Stimulated activated memory B cell treated with anti-CD40 and anti-IgM and Interleukin-4, amounts not matched to agents 10 μg/mL and 1 μg/mL and 100 μg/mL, for 72 hours (primary cell): ENCODE data around the gene SGCD.

Experiments
- ATAC-seq: fragments of 150-1000 bp; cut with Tn5 transposase; 2 replicates; pipeline ENCODE4 v1.10.0; 2021
- H3K27ac Mint-ChIP-seq: one replicate; pipeline ENCODE4 v1.8.0; 2022; ENCODE audit warnings: mild to moderate bottlenecking, mixed read lengths
- H3K27me3 Mint-ChIP-seq: one replicate; pipeline ENCODE4 v1.8.0; 2022; ENCODE audit warnings: mixed read lengths
- H3K36me3 Mint-ChIP-seq: one replicate; pipeline ENCODE4 v1.8.0; 2022; ENCODE audit warnings: mixed read lengths
- H3K4me1 Mint-ChIP-seq: one replicate; pipeline ENCODE4 v1.8.0; 2022; ENCODE audit warnings: mixed read lengths
- H3K4me3 Mint-ChIP-seq: one replicate; pipeline ENCODE4 v1.8.0; 2022; ENCODE audit warnings: mild to moderate bottlenecking, moderate library complexity, mixed read lengths
- H3K9me3 Mint-ChIP-seq: one replicate; pipeline ENCODE4 v1.8.0; 2022; ENCODE audit warnings: mixed read lengths

Gene SGCD

DNA sequence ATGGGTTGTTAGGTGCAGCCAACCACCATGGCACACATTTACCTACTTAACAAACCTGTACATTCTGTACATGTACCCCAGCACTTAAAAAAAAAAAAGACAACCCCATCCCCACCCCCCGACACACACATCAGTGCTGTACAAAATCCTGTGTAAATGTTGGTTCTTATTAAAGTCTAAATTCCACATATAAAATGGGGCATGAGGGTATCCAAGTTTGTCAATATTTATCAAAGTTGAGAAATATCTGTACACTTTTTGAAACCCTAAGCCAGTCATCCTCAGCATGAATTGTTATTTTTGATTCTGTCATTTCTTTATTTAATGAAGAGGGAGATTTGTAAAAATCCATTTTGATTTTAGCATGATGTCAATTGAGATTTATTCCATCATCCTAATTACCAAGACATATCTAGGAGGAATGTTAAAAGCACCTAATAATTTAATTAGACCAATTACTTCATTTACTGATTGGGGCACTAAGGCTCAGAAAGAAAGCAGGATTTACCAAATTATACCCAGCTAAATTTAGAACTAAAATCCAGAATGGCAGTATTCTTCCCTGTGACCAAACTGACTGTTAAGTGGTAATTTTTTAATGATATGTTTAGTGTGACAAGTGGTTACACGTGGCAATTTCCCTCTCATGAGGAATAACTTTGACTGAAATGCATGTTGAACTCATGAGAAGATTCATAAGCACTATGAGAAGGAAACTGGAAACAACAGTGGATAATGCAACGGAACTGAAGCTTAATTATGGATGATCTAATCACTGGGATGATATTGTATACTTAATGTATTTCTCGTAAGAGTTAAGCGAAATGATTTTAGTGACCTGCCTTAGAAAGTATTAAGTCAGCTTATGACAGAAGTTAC is 195.9 kb downstream of the SGCD start:
- Mint-ChIP-seq H3K36me3 (no peaks in the 10 kb centered on the region), H3K27ac (no peak overlapping the region), H3K9me3 (peaks cover 16% of the 10 kb centered on the region), H3K4me1 (no peaks in the 10 kb centered on the region), H3K27me3 (no peaks in the 10 kb centered on the region), H3K4me3 (no peak overlapping the region)
- no peak for ATAC-seq

DNA sequence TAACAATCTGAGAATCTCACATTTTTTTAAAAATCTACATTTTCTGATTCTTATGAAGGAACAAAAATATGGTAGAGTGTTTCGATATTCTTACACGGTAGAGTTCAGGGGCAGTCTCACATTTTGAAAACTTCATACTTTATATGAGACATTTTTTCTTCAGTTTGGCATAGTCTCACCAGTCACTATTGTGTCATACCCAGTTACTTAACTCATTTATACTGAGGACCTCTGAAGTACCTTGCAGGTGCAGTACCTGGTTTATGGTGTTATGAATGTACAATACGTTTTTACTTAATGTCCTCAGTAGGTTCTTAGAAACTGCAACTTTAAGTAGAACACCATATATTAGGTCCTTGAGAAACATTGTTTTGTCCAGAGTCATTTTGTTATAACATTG is 196.6 kb downstream of the SGCD start:
- H3K27ac Mint-ChIP-seq, result no peak overlapping the region
- no peak for ATAC-seq

DNA sequence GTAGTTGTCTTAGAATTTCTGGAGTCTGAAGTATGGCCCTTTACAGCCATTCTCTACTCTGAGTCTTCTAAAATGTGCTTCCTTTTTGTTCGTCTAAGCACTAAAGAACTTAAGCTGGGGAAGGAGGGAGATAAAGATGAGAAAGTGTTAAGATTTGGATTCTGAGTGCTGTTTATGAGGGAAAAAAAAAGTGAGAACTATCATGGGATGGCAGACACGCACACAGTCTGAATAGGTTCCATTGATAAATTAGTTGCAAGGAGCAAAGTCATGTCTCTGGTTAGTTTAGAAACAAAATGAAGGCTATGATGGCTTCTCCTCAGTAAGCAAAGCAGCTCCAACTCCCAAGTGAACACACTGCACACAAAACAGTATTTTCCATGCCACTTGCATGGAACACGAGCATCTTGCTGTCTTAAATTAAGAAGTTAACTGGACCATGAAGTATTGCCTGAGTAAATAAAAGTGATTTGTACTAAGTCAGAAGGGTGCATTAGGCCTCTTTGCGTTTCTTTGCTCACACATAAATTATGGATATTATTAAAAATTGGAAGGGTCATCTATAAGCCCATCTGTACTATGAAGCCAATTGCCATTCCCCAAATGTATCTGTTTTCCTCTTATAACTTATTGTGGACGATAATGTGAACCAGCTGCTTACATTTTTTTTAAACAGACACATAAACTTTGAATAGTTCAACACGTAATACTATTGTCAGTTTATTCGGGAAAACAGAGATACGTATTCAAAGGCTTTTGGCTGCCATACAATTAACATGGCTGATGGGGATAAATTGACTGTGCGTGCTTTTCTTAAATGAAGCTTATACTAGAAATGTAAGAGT is 199.3 kb downstream of the SGCD start:
- Mint-ChIP-seq H3K27ac (no peak overlapping the region), H3K36me3 (no peaks in the 10 kb centered on the region), H3K4me1 (no peaks in the 10 kb centered on the region), H3K9me3 (peaks cover 4% of the 10 kb centered on the region), H3K27me3 (no peaks in the 10 kb centered on the region), H3K4me3 (no peak overlapping the region)
- ATAC-seq, result no peak

More for the DNA sequence above, 196.6 kb downstream of the SGCD start:
- Mint-ChIP-seq H3K27me3 (no peaks in the 10 kb centered on the region), H3K4me1 (no peaks in the 10 kb centered on the region), H3K4me3 (no peak overlapping the region), H3K9me3 (peaks cover 11% of the 10 kb centered on the region), H3K36me3 (no peaks in the 10 kb centered on the region)

DNA sequence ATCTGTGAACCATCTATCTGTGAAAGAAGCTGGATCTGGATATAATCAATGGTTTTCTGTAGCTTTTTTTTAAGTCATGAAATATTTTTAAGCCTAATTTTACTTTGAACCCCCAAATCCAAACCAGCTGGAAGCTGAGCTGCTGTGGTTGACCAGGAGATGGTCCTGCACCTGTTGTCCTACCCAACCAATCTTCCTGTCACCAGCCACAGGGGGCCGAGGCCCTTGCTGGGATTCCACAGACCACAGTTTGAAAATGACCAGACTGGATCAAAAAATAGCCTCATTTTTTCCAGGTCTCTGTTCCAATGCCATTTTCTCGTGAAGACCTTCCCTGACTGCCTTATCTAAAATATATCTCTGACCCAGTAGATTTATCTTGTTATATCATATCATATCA is 200.6 kb downstream of the SGCD start:
- Mint-ChIP-seq H3K9me3 (peaks cover 4% of the 10 kb centered on the region), H3K4me3 (no peak overlapping the region), H3K27me3 (no peaks in the 10 kb centered on the region), H3K27ac (no peak overlapping the region), H3K36me3 (no peaks in the 10 kb centered on the region), H3K4me1 (no peaks in the 10 kb centered on the region)
- ATAC-seq, result no peak

DNA sequence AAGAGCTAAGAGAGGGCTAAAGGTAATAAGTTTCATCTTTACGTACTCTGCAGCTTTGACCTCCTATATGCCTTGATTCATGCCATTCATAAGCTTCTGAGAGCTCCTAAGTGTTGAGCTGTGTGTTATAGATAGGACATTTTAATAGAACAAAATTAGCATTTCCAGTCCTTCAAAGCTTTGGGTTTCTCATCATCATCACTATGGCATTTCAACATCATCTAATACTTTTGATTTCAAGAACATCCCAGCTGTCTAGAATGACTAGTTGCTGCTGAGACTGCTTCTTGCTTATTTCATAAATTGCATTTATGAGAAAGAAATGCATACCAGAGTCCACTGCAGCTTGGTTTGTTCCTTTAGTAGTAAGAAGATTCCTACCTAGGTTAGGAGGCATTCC is 201.7 kb downstream of the SGCD start:
- H3K36me3 Mint-ChIP-seq, result no peaks in the 10 kb centered on the region
- no peaks in the 10 kb centered on the region for H3K27me3 Mint-ChIP-seq
- H3K27ac Mint-ChIP-seq, result no peak overlapping the region
- peaks cover 4% of the 10 kb centered on the region for H3K9me3 Mint-ChIP-seq
- no peak overlapping the region for H3K4me3 Mint-ChIP-seq
- no peaks in the 10 kb centered on the region for H3K4me1 Mint-ChIP-seq
- ATAC-seq, result no peak

DNA sequence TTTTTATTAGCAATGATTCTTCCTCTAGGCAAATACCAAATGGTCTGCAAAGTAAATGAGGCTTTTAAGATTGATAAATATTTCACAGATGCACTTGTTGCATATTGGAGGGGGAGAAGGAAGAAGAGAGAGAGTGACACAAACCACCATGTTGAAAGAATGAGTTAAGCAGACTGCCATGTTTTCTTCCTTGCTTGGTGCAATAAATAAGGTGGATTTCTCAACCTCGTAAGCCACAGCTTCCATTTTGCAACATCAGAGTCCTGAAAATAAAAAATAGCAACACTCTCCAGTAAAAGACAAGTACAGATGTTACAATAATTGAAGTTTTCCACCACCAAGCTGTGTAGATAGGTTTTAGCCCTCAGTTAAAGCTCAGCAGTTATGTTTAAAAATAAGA is 202.9 kb downstream of the SGCD start:
- Mint-ChIP-seq H3K4me3 (no peak overlapping the region), H3K27ac (no peak overlapping the region), H3K9me3 (peaks cover 4% of the 10 kb centered on the region), H3K4me1 (no peaks in the 10 kb centered on the region), H3K36me3 (no peaks in the 10 kb centered on the region), H3K27me3 (no peaks in the 10 kb centered on the region)
- no peak for ATAC-seq

DNA sequence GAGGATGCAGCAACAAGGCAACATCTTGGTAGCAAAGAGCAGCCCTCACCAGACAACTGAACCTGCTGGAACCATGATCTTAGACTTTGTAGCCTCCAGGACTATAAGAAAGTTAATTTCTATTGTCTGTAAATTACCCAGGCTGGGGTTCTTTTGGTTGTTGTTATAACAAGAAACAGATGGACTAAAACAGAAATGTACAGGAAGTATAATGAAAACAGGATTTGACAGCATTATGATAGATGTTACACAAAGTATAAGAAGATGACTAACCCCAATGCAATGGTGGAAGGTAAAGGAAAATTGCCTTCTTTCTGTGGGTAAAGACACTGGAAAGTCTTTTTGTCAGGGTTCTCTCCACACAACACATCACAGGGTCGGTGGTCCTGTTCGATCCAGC is 204.2 kb downstream of the SGCD start:
- no peak for ATAC-seq
- Mint-ChIP-seq H3K27me3 (no peaks in the 10 kb centered on the region), H3K4me3 (no peak overlapping the region), H3K27ac (no peak overlapping the region), H3K36me3 (no peaks in the 10 kb centered on the region), H3K9me3 (peaks cover 1% of the 10 kb centered on the region), H3K4me1 (no peaks in the 10 kb centered on the region)

DNA sequence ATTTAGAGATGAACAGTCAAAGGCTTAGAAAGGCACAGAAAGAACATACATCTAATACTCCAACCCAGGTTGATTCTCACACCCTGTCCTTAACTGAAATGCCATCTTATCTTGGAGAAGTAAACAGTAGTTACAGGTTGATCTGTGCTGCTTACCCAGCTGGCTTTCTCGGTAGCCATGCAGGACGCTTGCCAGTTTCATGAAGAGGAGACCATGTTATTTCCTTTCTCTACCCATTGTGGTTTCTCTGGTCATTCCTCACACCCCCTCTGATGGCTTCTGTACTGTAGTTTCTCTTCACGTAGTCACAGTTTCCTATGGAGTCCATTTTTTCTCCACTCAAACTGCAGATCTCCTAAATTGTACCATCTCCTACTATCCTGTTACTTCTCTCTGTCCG is 206.0 kb downstream of the SGCD start:
- Mint-ChIP-seq H3K27me3 (no peaks in the 10 kb centered on the region), H3K36me3 (no peaks in the 10 kb centered on the region), H3K9me3 (no peaks in the 10 kb centered on the region), H3K4me1 (no peaks in the 10 kb centered on the region), H3K4me3 (no peak overlapping the region), H3K27ac (no peak overlapping the region)
- no peak for ATAC-seq

DNA sequence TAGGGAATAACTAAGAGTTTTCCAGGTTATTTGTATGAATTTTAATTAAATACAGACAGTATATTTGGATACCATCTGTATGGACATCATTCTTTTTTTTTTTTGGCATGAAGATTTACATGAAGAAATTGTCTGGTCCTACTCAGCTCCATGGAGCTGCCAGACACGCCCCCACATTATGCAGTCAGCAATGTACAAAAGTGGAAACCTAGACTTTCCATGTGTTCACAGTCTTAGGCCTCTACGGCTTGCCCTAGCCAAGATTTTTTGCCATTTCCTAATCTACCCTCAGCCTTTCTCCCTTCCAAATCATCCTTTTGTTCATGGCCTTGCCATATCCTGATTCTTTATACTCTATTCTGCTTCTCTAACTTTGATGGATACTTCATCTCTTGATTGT is 207.1 kb downstream of the SGCD start:
- no peak overlapping the region for H3K4me3 Mint-ChIP-seq
- no peak overlapping the region for H3K27ac Mint-ChIP-seq
- no peaks in the 10 kb centered on the region for H3K4me1 Mint-ChIP-seq
- no peaks in the 10 kb centered on the region for H3K27me3 Mint-ChIP-seq
- ATAC-seq, result no peak
- H3K9me3 Mint-ChIP-seq, result no peaks in the 10 kb centered on the region
- no peaks in the 10 kb centered on the region for H3K36me3 Mint-ChIP-seq

DNA sequence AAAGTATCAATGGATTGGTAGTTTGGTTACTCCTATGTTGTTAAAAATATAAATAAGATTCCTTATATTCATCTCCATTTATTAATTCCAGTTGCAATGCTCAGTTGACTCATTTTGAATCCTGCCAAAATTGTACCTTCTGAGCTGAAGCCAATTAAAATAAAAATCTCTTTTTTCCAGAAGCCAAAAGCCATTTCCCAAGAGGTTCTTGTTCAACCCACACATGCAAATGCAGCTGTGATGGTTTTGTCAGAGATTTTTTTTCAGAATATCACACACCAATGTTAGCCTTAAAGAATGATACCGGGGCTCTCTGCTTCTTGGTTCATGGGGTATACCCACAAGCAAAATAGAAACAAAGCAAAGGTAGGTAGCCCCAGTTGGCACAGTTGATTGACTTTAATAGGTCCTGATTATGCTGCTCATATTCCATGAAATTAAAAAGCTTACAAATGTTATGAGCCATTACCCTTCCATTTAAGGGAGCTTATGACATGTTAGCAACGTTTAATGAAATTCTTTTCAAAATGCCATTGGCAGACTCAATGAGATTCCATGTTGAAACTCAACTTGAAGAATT is 208.0 kb downstream of the SGCD start:
- no peaks in the 10 kb centered on the region for H3K36me3 Mint-ChIP-seq
- H3K27me3 Mint-ChIP-seq, result no peaks in the 10 kb centered on the region
- H3K4me3 Mint-ChIP-seq, result no peak overlapping the region
- no peak for ATAC-seq
- H3K9me3 Mint-ChIP-seq, result no peaks in the 10 kb centered on the region
- H3K4me1 Mint-ChIP-seq, result no peaks in the 10 kb centered on the region
- no peak overlapping the region for H3K27ac Mint-ChIP-seq

DNA sequence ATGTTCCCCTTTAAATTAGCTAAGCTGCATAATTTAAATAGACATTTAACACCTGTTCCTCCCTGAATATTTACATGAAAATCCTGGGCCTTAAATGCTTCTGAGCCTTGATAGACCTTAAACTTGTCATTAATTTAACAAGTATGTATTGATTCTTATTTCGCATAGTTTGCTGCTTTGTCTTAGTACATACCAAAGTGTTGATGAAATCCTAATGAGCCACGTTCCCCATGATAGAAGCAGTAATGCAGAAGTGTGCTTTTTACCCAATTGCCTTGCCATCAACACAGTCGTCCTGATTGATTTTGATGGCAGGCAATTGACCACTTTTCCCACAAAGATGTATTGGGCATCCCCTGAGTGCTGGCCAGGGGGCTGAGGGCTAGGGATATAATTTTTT is 213.5 kb downstream of the SGCD start:
- Mint-ChIP-seq H3K36me3 (no peaks in the 10 kb centered on the region), H3K27ac (no peak overlapping the region), H3K4me1 (no peaks in the 10 kb centered on the region), H3K4me3 (no peak overlapping the region), H3K27me3 (peaks cover 11% of the 10 kb centered on the region), H3K9me3 (no peaks in the 10 kb centered on the region)
- ATAC-seq, result no peak

DNA sequence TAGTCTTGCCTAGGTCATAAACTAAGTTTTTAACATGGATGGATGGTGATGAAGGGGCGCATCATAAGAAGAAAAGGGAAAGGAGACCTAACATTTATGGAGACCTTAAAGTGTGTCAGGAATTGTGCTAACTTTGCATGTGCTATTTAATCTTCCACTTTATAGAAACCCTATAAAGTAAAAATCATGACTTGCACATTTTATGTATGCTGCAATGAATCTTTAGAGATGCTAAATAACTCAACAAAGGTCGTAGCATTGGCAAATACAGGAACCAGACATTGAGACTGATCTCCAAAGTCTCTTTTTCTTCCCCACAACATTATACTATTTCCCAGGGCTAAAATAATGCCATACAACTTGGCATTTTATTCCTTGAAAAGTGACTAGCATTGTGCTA is 214.6 kb downstream of the SGCD start:
- Mint-ChIP-seq H3K36me3 (no peaks in the 10 kb centered on the region), H3K27me3 (peaks cover 11% of the 10 kb centered on the region), H3K4me3 (no peak overlapping the region), H3K4me1 (no peaks in the 10 kb centered on the region), H3K9me3 (no peaks in the 10 kb centered on the region), H3K27ac (no peak overlapping the region)
- no peak for ATAC-seq

DNA sequence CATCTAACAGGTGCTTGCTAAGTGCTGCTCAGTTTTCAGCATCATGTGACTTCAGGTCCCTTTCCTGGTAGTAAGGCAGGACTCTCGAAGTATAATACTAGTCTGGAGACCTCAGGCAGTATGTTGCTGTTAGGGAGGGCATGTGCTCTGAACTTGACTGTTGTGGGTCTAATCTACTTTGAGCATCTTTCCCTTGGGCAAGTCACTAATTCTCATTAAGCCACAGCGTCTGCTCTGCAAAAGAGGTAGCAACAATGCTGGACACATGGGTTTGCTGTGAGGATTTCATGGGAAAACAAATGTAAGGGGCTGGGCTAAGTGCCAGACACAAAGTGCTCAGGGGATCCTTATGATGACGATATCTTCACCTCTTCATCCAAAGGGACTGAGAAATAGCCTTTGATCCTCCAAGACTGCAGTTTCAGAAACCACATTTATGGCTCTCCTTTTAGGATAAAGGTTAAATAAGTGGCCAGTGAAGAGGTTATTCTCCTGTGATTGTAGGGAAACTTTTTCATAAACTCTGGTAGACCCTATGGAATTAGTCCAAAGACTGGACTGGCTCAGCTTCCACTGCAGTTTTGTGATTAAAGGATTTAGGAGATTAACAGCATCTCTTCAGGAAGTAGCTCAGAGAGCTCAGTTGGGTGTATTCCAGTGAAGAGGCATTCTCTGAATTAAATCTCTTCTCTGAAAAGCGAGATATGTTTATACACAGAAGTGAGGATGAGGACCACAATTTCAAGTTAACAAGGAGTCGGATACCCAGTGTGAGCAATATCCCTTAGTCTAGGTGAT is 216.6 kb downstream of the SGCD start:
- peaks cover 11% of the 10 kb centered on the region for H3K27me3 Mint-ChIP-seq
- no peak for ATAC-seq
- H3K27ac Mint-ChIP-seq, result no peak overlapping the region
- H3K4me1 Mint-ChIP-seq, result no peaks in the 10 kb centered on the region
- H3K9me3 Mint-ChIP-seq, result no peaks in the 10 kb centered on the region
- H3K36me3 Mint-ChIP-seq, result no peaks in the 10 kb centered on the region
- H3K4me3 Mint-ChIP-seq, result no peak overlapping the region

DNA sequence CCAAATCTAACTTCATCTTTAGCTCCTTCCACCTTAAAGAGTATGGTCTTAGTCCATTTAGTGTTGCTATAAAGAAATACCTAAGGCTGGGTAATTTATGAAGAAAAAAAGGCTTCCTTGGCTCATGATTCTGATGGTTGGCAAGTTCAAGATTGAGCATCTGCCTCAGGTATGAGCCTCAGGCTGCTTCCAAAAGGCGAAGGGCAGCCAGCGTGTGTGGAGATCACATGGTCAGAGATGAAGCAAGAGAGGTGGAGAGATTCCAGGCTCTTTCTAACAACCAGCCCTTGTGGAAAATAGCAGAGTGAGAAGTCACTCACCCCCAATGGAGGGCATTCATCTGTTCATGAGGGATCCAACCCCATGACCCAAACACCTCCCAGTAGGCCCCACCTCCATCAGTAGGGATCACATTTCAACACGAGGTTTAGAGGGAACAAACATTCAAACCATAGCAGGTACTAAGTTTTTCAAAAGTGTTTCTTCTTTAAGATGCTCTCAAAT is 225.9 kb downstream of the SGCD start:
- H3K36me3 Mint-ChIP-seq, result no peaks in the 10 kb centered on the region
- no peak overlapping the region for H3K27ac Mint-ChIP-seq
- H3K4me1 Mint-ChIP-seq, result no peaks in the 10 kb centered on the region
- H3K27me3 Mint-ChIP-seq, result no peaks in the 10 kb centered on the region
- H3K9me3 Mint-ChIP-seq, result peaks cover 2% of the 10 kb centered on the region
- H3K4me3 Mint-ChIP-seq, result no peak overlapping the region
- ATAC-seq, result no peak
